Measurements from ENCODE around the gene TBX18. TPM values are rescaled to one million over a fixed set of nuclear protein-coding genes. Genes with fewer than 3 reads are reported as not detected.

Gene TBX18
- total and polyA plus RNA-seq, 10 of the 15 experiments (the other 5 are each of a cell fraction or from before 2014, with no cell fraction given), result 0.03 to 6.1 (median 0.17) TPM; not detected in 6

- TF ChIP-seq SKIL (IDR thresholded peaks at IDR 0.05; ENCODE audit: low read depth, poor library complexity, severe bottlenecking) (no peak), CEBPZ (IDR thresholded peaks at IDR 0.05; ENCODE audit: low read depth, low read length) (no peak), SPI1 (IDR thresholded peaks at IDR 0.05; ENCODE audit: borderline replicate concordance, insufficient read depth, low read depth, low read length) (no peak), NBN (IDR thresholded peaks at IDR 0.05) (no peak), EGR1 (IDR thresholded peaks at IDR 0.05; ENCODE audit: borderline replicate concordance in 1 of 2, low read depth in 2 of 2, low read length in 2 of 2) (no peak)
Observed at GRCh38 chr6:84798257-84798656, 33.9 kb upstream of the TBX18 start (continued).

GRCh38 chr6:84796343-84796742 lies 31.9 kb upstream of the TBX18 start:
- CTCF ChIA-PET, result interaction anchor here (0.6 to 1.8 kb wide), 3 partner anchors 10 to 90 kb away, joined by 3 to 4 read pairs (median 3); no protein-coding TSS in a partner anchor
- no TSS peak for BruUV-seq (replicated peaks)
- POLR2A ChIA-PET, result no interaction called here
- Histone ChIP-seq H2AFZ (ENCODE audit: control insufficient read depth, low read depth, low read length) (no peak overlapping the region), H3K27ac (ENCODE audit: control insufficient read depth, insufficient read depth) (no peak overlapping the region), H3K27me3 (replicated peaks in 1 of 2; ENCODE audit: control insufficient read depth in 2 of 2, insufficient read depth in 2 of 2, low read length in 1 of 2) (no peaks in the 10 kb centered on the region), H3K9me3 (replicated peaks; ENCODE audit: control insufficient read depth, insufficient read depth, low read length) (no peaks in the 10 kb centered on the region), H3K4me1 (ENCODE audit: control insufficient read depth, insufficient read depth, low read length) (no peaks in the 10 kb centered on the region), H3K9ac (ENCODE audit: control insufficient read depth, insufficient read depth, low read length) (no peak overlapping the region), H3K4me2 (ENCODE audit: control insufficient read depth, insufficient read depth) (no peak overlapping the region), H4K20me1 (ENCODE audit: control insufficient read depth, insufficient read depth) (no peaks in the 10 kb centered on the region), H3K4me3 (no peak overlapping the region), H3K36me3 (ENCODE audit: control insufficient read depth in 2 of 2, insufficient read depth in 2 of 2, low read length in 1 of 2) (no peaks in the 10 kb centered on the region), H3K79me2 (ENCODE audit: control insufficient read depth, insufficient read depth, low read length) (no peaks in the 10 kb centered on the region)
- ATAC-seq (no peak), FAIRE-seq (no peak), DNase-seq (ENCODE audit: low read depth, low spot score) (no peak)
- in situ Hi-C loops (cut with MboI), result no loop called here
- intact Hi-C loops (cut with micrococcal nuclease; ENCODE audit: unreplicated experiment), result no loop called here
- SMC1A ChIA-PET (ENCODE audit: uncharacterized antibody, unreplicated experiment), result interaction anchor here (0.6 kb wide), 1 partner anchor 49 kb away, joined by 3 read pairs; no protein-coding TSS in a partner anchor
- RAD21 ChIA-PET (ENCODE audit: unreplicated experiment), result no interaction called here
- WGBS (ENCODE audit: insufficient coverage, insufficient replicate concordance, low lambda C conversion rate, missing lambda C conversion rate), result 0% methylated on average over 2 of the region's 2 CpGs
- TF ChIP-seq RCOR1 (conservative IDR thresholded peaks at IDR 0.05; ENCODE audit: low read depth, low read length), result no peak
- TF ChIP-seq ATF7 (IDR thresholded peaks at IDR 0.05; ENCODE audit: low read depth), result no peak
- TF ChIP-seq BCL3 (IDR thresholded peaks at IDR 0.05; ENCODE audit: borderline replicate concordance, insufficient read depth, low read depth, low read length, poor library complexity, severe bottlenecking), result no peak
- TF ChIP-seq HDAC2 (IDR thresholded peaks at IDR 0.05), result no peak
- TF ChIP-seq STAT3 (IDR thresholded peaks at IDR 0.05; ENCODE audit: low read depth, low read length), result no peak
- no peak for TF ChIP-seq CTCF (IDR thresholded peaks at IDR 0.05 in 2 of 3, conservative IDR thresholded peaks at IDR 0.05 in 1 of 3; ENCODE audit: control insufficient read depth in 2 of 3, extremely low read depth in 1 of 3, insufficient read depth in 1 of 3, low read depth in 3 of 3, low read length in 3 of 3)
- no peak for TF ChIP-seq SIX5 (IDR thresholded peaks at IDR 0.05; ENCODE audit: low read depth, low read length, severe bottlenecking)
- TF ChIP-seq MTA3 (IDR thresholded peaks at IDR 0.05; ENCODE audit: borderline replicate concordance, low read length), result no peak
- no peak for TF ChIP-seq PAX5 (IDR thresholded peaks at IDR 0.05; ENCODE audit: borderline replicate concordance, low read depth, low read length)

Measured in GM12878 (cell line).